ENCODE data around the gene VPS37B.

Gene VPS37B

GRCh38 chr12:122866379-122866778 is 29.5 kb downstream of the VPS37B start:
- no peak for DNase-seq (ENCODE audit: low read depth)

- DNase-seq (ENCODE audit: low read depth) = no peak
Observed at GRCh38 chr12:122865268-122866231, 30.4 kb downstream of the VPS37B start.

DNA sequence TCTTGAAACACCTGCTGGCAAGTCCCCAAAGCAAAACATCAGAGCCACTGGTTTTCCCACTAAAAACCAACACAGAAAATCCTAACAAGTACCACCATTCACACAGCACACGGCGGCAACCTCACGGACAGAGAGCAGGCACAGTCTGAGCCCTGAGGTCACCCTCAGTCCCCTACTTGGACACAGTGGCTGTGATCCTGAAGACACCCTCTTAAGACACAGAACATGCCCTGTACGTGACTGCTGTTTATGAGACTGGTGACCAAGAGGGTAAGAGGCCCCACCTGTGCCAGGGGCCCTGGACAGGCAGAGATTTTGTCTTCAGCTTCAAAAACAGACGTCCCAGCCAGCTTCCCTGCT is 31.1 kb downstream of the VPS37B start:
- no peak for DNase-seq (ENCODE audit: low read depth)

DNA sequence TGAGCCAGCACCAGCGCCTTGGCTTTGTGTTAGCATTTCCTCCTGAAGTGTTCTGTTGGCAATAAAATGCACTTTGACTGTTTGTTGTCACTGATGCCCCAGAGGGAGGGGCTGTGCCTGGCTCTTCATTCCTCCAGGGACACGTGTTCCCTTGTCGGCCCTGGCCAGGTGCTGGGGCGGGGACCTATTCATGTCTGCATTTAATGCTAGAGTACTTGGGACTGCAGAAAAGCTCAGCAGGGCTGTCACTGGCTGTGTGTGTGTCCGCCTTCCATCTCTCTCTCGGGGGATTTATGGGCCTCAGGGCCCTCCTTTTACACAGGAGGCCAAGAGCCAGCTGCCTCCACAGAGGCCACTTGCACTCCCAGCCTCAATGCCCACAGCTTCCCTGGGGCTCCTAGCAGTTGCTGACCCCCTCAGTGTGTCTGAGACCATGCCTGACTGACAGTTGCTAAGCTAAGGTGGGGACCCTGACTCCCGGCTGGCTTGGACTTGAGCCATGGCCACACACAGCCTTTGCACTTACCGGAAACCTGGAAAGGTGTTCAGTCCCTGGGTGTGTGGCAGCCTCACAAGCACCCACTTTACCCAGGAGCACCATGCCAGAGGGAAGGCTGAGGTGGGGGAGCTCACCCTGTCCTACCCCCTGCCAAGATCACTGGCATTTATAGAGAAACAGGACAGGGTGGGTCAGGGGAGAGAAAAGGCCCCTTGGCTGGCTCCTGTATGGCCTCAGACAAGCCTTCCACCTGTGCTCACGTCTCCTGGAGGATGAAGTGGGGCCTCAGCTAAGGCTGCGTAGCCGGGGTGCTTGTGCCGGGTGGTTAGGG is 32.8 kb downstream of the VPS37B start:
- no peak for DNase-seq (ENCODE audit: low read depth)

DNA sequence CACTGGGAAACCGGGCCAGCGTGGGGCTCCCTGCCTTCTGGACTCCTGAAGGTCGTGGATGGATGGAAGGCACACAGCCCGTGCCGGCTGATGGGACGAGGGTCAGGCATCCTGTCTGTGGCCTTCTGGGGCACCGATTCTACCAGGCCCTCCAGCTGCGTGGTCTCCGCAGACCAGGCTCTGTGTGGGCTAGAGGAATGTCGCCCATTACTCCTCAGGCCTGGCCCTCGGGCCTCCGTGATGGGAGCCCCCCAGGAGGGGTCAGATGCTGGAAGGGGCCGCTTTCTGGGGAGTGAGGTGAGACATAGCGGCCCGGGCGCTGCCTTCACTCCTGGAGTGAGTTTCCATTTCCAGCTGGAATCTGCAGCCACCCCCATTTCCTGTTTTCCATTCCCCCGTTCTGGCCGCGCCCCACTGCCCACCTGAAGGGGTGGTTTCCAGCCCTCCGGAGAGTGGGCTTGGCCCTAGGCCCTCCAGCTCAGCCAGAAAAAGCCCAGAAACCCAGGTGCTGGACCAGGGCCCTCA is 33.8 kb downstream of the VPS37B start:
- no peak for DNase-seq (ENCODE audit: low read depth)

DNA sequence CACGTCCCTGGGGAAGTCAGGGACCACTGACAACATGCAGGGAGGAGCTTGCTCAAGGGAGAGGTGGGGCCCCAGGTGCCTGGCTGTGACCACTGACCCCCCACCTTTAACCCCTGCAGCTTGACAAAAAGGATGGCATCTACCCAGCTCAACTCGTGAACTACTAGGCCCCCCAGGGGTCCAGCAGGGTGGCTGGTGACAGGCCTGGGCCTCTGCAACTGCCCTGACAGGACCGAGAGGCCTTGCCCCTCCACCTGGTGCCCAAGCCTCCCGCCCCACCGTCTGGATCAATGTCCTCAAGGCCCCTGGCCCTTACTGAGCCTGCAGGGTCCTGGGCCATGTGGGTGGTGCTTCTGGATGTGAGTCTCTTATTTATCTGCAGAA is 34.3 kb downstream of the VPS37B start:
- no peak for DNase-seq (ENCODE audit: low read depth)

DNA sequence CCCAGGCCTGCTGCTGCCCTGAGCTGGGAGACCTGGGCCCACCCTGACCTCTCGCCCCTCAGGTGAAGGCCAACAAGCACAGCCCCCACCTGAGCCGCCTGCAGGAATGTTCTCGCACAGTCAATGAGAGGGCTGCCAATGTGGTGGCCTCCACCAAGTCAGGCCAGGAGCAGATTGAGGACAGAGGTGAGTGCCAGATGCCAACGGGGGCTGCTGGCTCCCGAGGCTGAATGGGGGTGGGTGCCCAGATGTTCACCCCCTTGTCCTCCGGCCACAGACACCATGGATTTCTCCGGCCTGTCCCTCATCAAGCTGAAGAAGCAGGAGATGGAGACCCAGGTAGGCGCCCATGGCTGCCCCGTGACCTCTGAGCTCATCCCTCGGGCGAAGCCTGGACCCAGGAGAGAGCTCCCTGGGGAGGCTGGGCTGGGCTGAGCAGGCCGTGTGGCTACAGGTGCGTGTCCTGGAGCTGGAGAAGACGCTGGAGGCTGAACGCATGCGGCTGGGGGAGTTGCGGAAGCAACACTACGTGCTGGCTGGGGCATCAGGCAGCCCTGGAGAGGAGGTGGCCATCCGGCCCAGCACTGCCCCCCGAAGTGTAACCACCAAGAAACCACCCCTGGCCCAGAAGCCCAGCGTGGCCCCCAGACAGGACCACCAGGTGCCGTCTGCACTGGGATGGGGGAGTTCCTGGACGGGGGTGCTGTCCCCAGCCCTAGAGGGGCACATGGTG is 34.9 kb downstream of the VPS37B start:
- DNase-seq (ENCODE audit: low read depth) = no peak

DNA sequence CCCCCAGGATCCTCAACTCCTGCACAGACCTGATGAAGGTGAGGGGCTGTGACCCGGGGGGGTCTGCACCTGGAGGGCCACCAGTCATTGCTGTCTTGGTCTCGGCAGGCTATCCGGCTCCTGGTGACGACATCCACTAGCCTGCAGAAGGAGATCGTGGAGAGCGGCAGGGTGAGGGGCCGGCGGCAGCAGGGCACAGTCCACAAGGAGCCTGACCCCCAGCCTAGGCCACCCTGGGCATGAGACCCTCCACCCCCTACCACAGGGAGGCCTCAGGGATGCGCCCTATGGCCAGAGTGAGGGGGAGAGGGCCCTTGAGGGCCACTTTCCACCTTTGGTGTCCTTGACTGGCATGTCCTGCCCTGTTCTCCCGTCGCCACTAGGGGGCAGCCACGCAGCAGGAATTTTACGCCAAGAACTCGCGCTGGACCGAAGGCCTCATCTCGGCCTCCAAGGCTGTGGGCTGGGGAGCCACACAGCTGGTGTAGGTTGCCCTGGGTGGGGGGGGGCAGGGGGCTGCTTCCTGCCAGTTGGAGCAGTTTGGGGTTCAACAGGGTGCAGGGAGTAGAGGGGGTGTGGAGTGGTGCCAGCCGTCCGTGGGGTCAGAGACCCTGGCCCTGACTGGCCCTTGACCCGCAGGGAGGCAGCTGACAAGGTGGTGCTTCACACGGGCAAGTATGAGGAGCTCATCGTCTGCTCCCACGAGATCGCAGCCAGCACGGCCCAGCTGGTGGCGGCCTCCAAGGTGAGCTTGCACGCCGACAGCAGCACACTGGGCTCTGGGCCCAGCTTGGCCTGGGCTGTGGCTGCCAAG is 35.7 kb downstream of the VPS37B start:
- peak; percentile 48 for DNase-seq (ENCODE audit: low read depth)

GRCh38 chr12:122859303-122860039 is 36.5 kb downstream of the VPS37B start:
- DNase-seq (ENCODE audit: low read depth) = no peak

DNA sequence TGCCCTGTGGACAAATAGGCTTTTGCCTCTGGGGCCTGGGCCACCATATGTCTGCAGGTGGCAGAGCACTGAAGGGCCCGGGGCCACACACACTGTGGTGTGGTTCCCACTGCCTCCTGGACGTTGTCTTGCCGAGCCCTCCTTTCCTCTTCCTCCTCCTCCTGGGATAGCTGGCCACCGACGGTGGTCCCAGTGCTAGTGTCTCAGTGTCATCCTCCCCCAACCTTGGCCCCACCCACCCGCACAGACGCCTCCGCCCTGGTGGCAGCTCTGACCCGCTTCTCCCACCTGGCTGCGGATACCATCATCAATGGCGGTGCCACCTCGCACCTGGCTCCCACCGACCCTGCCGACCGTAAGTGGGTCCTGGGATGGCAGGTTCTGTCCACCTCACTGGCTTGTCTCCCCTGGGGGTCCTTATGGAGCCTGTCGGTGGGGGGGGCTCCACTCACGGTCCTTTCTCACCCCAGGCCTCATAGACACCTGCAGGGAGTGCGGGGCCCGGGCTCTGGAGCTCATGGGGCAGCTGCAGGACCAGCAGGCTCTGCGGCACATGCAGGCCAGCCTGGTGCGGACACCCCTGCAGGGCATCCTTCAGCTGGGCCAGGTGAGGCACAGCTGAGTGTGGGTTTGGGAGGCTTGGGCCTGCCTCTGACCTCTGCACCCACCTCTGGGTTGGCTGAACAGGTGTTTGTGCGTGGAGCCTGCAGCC is 37.2 kb downstream of the VPS37B start:
- DNase-seq (ENCODE audit: low read depth) = no peak

GRCh38 chr12:122858171-122858570 is 37.8 kb downstream of the VPS37B start:
- DNase-seq (ENCODE audit: low read depth) = no peak

GRCh38 chr12:122856999-122857671 is 38.8 kb downstream of the VPS37B start:
- DNase-seq (ENCODE audit: low read depth) = no peak

- DNase-seq (ENCODE audit: low read depth) = no peak
Observed at GRCh38 chr12:122855928-122856831, 39.7 kb downstream of the VPS37B start.

DNA sequence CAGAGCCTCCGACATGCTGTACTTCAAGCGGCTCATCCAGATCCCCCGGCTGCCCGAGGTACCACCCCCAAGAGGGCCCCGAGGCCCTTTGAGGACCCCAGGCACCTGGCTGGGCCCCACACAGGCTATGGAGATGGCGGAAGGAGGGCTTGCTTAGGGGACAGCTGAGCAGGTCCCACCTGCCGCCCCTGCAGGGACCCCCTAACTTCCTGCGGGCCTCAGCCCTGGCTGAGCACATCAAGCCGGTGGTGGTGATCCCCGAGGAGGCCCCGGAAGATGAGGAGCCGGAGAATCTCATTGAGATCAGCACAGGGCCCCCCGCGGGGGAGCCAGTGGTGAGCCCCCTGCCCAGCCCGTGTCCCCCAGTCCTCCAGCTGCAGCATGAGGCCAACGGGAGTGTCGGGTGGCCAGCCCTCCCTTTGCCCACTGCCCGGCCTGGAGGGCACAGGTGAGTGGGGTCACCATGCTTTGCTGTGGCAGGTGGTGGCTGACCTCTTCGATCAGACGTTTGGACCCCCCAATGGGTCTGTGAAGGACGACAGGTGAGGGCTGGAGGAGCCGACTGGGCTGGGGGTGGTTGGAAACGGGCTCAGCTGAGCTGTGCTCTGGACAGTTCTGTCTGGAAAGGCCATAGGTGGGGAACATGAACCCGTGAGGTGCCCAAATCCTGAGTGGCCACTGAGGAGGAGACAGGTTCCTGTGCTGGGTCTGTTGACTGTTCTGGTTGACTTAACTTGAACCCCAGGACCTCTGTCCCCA is 40.7 kb downstream of the VPS37B start:
- no peak for DNase-seq (ENCODE audit: low read depth)

GRCh38 chr12:122854554-122854953 is 41.4 kb downstream of the VPS37B start:
- no peak for DNase-seq (ENCODE audit: low read depth)

DNA sequence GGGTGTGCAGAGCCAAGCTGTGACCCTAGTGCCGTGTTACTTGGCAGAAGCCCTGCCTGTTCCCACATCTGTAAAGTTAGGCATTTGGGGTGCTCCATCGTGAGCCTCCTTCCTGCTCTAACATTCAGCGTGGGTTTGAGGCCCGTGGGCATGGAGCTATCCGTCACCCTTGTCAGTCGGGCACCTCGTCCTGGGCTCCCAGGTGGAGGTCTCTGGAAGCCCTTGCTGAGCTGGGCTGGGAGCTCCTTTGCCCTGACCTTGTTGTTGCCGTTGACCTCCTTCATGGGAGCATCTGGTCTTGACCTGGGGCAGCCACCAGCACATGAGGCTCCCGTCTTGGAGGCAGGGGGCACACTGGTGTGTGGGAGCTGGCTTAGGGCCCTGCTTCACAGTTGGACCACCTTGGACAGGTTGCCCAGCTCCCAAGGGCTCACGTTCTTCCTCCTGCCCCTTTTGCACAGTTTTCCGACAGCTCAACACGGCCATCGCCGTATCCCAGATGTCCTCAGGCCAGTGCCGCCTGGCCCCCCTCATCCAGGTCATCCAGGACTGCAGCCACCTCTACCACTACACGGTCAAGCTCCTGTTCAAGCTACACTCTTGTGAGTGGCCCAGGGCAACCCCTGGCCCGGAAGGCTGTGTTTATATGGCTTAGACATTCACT is 42.2 kb downstream of the VPS37B start:
- no peak for DNase-seq (ENCODE audit: low read depth)
